ENCODE measurements around the gene PLA2G4B.

PLA2G4B gene

GRCh38 chr15:41888662-41889253 lies 50.1 kb downstream of the PLA2G4B start:
- H3K4me3 ChIP-seq (ENCODE audit: low read depth, low read length): no peak overlapping the region
- TF ChIP-seq CTCF (IDR thresholded peaks at IDR 0.05; ENCODE audit: low read depth, low read length): no peak

- TF ChIP-seq CTCF (IDR thresholded peaks at IDR 0.05; ENCODE audit: low read depth, low read length): no peak
- no peak overlapping the region for H3K4me3 ChIP-seq (ENCODE audit: low read depth, low read length)
Observed at GRCh38 chr15:41890050-41890690, 51.5 kb downstream of the PLA2G4B start.

- TF ChIP-seq CTCF (IDR thresholded peaks at IDR 0.05; ENCODE audit: low read depth, low read length): no peak
Observed at GRCh38 chr15:41891226-41891625, 52.6 kb downstream of the PLA2G4B start.

GRCh38 chr15:41891946-41892345 lies 53.3 kb downstream of the PLA2G4B start:
- no peak overlapping the region for H3K4me3 ChIP-seq (ENCODE audit: low read depth, low read length)
- TF ChIP-seq CTCF (IDR thresholded peaks at IDR 0.05; ENCODE audit: low read depth, low read length): no peak

More at GRCh38 chr15:41891226-41891625, 52.6 kb downstream of the PLA2G4B start:
- H3K4me3 ChIP-seq (ENCODE audit: low read depth, low read length): no peak overlapping the region

GRCh38 chr15:41892621-41893421 lies 54.2 kb downstream of the PLA2G4B start:
- no peak for TF ChIP-seq CTCF (IDR thresholded peaks at IDR 0.05; ENCODE audit: low read depth, low read length)
- H3K4me3 ChIP-seq (ENCODE audit: low read depth, low read length): no peak overlapping the region

GRCh38 chr15:41893422-41894250 lies 55.0 kb downstream of the PLA2G4B start, which contains the start of gene SPTBN5:
SPTBN5 (minus strand) TSS chr15:41894053; CDS start chr15:41893497, 556 bp downstream.
- H3K4me3 ChIP-seq (ENCODE audit: low read depth, low read length): no peak within 1 kb of the TSS

More at GRCh38 chr15:41893422-41894250, 55.0 kb downstream of the PLA2G4B start, which contains the start of gene SPTBN5:
- no peak for TF ChIP-seq CTCF (IDR thresholded peaks at IDR 0.05; ENCODE audit: low read depth, low read length)
